GM10847 (cell line): ENCODE measurements around the gene MAZ.

ENCODE experiments used
- POLR2A ChIP-seq: IDR thresholded peaks from 2 replicates; pipeline ENCODE4 v1.6.1; 2011; ENCODE audit not compliant: insufficient read length; ENCODE audit errors: extremely low read depth

MAZ gene

GRCh38 chr16:29806099-29806579 lies at the start of gene MAZ:
MAZ (plus strand) TSS chr16:29806529; CDS start chr16:29806702, 173 bp downstream.
- no peak for TF ChIP-seq POLR2A

- no peak for TF ChIP-seq POLR2A
Observed at GRCh38 chr16:29756654-29757053, 49.7 kb upstream of the MAZ start.

GRCh38 chr16:29757950-29758466 lies 48.3 kb upstream of the MAZ start:
- TF ChIP-seq POLR2A: no peak

- no peak for TF ChIP-seq POLR2A
Observed at GRCh38 chr16:29760567-29761279, 45.6 kb upstream of the MAZ start.

GRCh38 chr16:29761882-29762281 lies 44.4 kb upstream of the MAZ start:
- no peak for TF ChIP-seq POLR2A

- no peak for TF ChIP-seq POLR2A
Observed at GRCh38 chr16:29763326-29763725, 43.0 kb upstream of the MAZ start.

GRCh38 chr16:29765167-29766032 lies 40.9 kb upstream of the MAZ start:
- TF ChIP-seq POLR2A: no peak

GRCh38 chr16:29766571-29766970 lies 39.8 kb upstream of the MAZ start:
- TF ChIP-seq POLR2A: no peak

- TF ChIP-seq POLR2A: no peak
Observed at GRCh38 chr16:29767062-29767461, 39.3 kb upstream of the MAZ start.

- TF ChIP-seq POLR2A: no peak
Observed at GRCh38 chr16:29769507-29769906, 36.8 kb upstream of the MAZ start.

GRCh38 chr16:29770250-29770929 lies 35.9 kb upstream of the MAZ start:
- TF ChIP-seq POLR2A: no peak

GRCh38 chr16:29774730-29775129 lies 31.6 kb upstream of the MAZ start:
- TF ChIP-seq POLR2A: no peak

- no peak for TF ChIP-seq POLR2A
Observed at GRCh38 chr16:29775742-29776408, 30.5 kb upstream of the MAZ start.

- TF ChIP-seq POLR2A: no peak
Observed at GRCh38 chr16:29777576-29778350, 28.6 kb upstream of the MAZ start, which contains the start of gene ZG16. ZG16 (plus strand) TSS chr16:29778256; CDS start chr16:29779267, 1,011 bp downstream.

GRCh38 chr16:29779474-29779873 lies 26.9 kb upstream of the MAZ start:
- TF ChIP-seq POLR2A: no peak
